OCI-LY1 (cell line): Measurements from ENCODE around the gene FHOD3.

ENCODE experiments used
- H2AFZ ChIP-seq: fragments of 200-600 bp; sonication (generic), shearing (Covaris generic); 2 replicates; pipeline ENCODE4 v1.6.0; 2014; ENCODE audit warnings: antibody characterized with exemption, mild to moderate bottlenecking, low read length
- H3F3A ChIP-seq: fragments of 200-600 bp; sonication (generic), shearing (Covaris generic); 2 replicates; pipeline ENCODE4 v1.6.0; 2014; ENCODE audit warnings: mild to moderate bottlenecking, antibody characterized with exemption, low read length, moderate library complexity; ENCODE audit not compliant: insufficient read depth
- H3K27ac ChIP-seq: fragments of 200-600 bp; sonication (generic); 2 replicates; pipeline ENCODE4 v1.5.1; 2014; ENCODE audit warnings: low read length, mixed run types, mild to moderate bottlenecking, low read depth; ENCODE audit not compliant: poor library complexity, severe bottlenecking
- H3K27me3 ChIP-seq: fragments of 200-600 bp; sonication (generic); 2 replicates; pipeline ENCODE4 v1.6.0; 2014; ENCODE audit warnings: antibody characterized with exemption, mild to moderate bottlenecking, low read length, moderate library complexity; ENCODE audit not compliant: insufficient read depth
- H3K36me3 ChIP-seq: fragments of 200-600 bp; sonication (generic); 2 replicates; pipeline ENCODE4 v1.6.1; 2014; ENCODE audit warnings: mild to moderate bottlenecking, antibody characterized with exemption, low read length, moderate library complexity, mixed read lengths; ENCODE audit not compliant: insufficient read depth
- H3K4me1 ChIP-seq: fragments of 200-600 bp; sonication (generic); 2 replicates; pipeline ENCODE4 v1.5.1; 2014; ENCODE audit warnings: mild to moderate bottlenecking, low read length, moderate library complexity; ENCODE audit not compliant: insufficient read depth, severe bottlenecking
- H3K4me2 ChIP-seq: fragments of 200-600 bp; sonication (generic), shearing (Covaris generic); 2 replicates; pipeline ENCODE4 v1.6.1; 2014; ENCODE audit warnings: low read length
- H3K4me3 ChIP-seq: fragments of 200-600 bp; sonication (generic); 2 replicates; pipeline ENCODE4 v1.5.1; 2014; ENCODE audit warnings: low read length, low read depth, mild to moderate bottlenecking, mixed read lengths; ENCODE audit not compliant: poor library complexity, severe bottlenecking
- H3K79me2 ChIP-seq: fragments of 200-600 bp; shearing (Covaris generic); 2 replicates; pipeline ENCODE4 v1.6.1; 2016; ENCODE audit warnings: mixed run types, low read length, mixed read lengths; ENCODE audit not compliant: insufficient read depth
- H3K9ac ChIP-seq: fragments of 200-600 bp; sonication (generic), shearing (Covaris generic); 2 replicates; pipeline ENCODE4 v1.6.1; 2014; ENCODE audit warnings: mild to moderate bottlenecking, low read length, mixed read lengths
- H3K9me2 ChIP-seq: fragments of 200-600 bp; sonication (generic), shearing (Covaris generic); 2 replicates; pipeline ENCODE4 v1.6.1; 2014; ENCODE audit warnings: low read depth, mild to moderate bottlenecking, low read length, mixed read lengths
- H3K9me3 ChIP-seq: fragments of 200-600 bp; shearing (Covaris generic); 2 replicates; pipeline ENCODE4 v1.6.1; 2014; ENCODE audit warnings: low read length, mixed read lengths
- H4K20me1 ChIP-seq: fragments of 200-600 bp; sonication (generic), shearing (Covaris generic); 2 replicates; pipeline ENCODE4 v1.6.0; 2016; ENCODE audit warnings: mild to moderate bottlenecking, low read length; ENCODE audit not compliant: insufficient read depth
- EZH2 ChIP-seq: fragments of 200-600 bp; sonication (generic), shearing (Covaris generic); IDR thresholded peaks from 2 replicates; pipeline ENCODE4 v1.8.0; 2017; ENCODE audit warnings: borderline replicate concordance, mixed run types, mild to moderate bottlenecking, antibody characterized with exemption, low read length, moderate library complexity, mixed read lengths
- TF ChIP-seq, protein P1 (sequence below): fragments of 200-600 bp; sonication (generic), shearing (Covaris generic); IDR thresholded peaks from 2 replicates; pipeline ENCODE4 v1.5.1; 2017; ENCODE audit warnings: mild to moderate bottlenecking, antibody characterized with exemption, low read length, moderate library complexity, mixed read lengths

FHOD3 gene

DNA sequence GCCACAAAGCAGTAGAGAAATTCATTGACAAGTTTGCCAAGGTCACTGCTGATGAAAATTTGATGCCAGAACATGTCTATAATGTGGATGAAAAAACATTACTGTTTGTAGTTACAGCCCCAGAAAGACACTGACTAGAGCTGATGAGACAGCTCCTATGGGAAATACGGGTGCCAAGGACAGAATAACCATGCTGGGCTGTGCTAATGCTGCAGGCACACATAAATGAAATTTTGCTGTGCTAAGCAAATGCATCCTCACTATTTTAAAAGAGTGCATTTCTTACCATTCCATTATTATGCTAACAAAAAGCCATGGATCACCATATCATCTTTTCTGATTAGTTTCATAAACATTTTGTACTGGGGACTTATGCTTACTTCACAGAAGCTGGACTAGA lies 208.2 kb downstream of the FHOD3 start:
- no peaks in the 10 kb centered on the region for H3F3A ChIP-seq
- no peak overlapping the region for H3K9ac ChIP-seq
- H3K4me2 ChIP-seq: no peak overlapping the region
- no peaks in the 10 kb centered on the region for H3K36me3 ChIP-seq
- no peak overlapping the region for H3K27ac ChIP-seq
- H2AFZ ChIP-seq: no peak overlapping the region
- H4K20me1 ChIP-seq: no peaks in the 10 kb centered on the region
- no peaks in the 10 kb centered on the region for H3K9me2 ChIP-seq
- TF ChIP-seq EZH2: no peak
- TF ChIP-seq, protein P1, sequence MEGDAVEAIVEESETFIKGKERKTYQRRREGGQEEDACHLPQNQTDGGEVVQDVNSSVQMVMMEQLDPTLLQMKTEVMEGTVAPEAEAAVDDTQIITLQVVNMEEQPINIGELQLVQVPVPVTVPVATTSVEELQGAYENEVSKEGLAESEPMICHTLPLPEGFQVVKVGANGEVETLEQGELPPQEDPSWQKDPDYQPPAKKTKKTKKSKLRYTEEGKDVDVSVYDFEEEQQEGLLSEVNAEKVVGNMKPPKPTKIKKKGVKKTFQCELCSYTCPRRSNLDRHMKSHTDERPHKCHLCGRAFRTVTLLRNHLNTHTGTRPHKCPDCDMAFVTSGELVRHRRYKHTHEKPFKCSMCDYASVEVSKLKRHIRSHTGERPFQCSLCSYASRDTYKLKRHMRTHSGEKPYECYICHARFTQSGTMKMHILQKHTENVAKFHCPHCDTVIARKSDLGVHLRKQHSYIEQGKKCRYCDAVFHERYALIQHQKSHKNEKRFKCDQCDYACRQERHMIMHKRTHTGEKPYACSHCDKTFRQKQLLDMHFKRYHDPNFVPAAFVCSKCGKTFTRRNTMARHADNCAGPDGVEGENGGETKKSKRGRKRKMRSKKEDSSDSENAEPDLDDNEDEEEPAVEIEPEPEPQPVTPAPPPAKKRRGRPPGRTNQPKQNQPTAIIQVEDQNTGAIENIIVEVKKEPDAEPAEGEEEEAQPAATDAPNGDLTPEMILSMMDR: no peak
- no peak overlapping the region for H3K4me3 ChIP-seq
- H3K9me3 ChIP-seq: no peaks in the 10 kb centered on the region
- H3K27me3 ChIP-seq: no peaks in the 10 kb centered on the region
- no peaks in the 10 kb centered on the region for H3K4me1 ChIP-seq
- H3K79me2 ChIP-seq: no peaks in the 10 kb centered on the region

DNA sequence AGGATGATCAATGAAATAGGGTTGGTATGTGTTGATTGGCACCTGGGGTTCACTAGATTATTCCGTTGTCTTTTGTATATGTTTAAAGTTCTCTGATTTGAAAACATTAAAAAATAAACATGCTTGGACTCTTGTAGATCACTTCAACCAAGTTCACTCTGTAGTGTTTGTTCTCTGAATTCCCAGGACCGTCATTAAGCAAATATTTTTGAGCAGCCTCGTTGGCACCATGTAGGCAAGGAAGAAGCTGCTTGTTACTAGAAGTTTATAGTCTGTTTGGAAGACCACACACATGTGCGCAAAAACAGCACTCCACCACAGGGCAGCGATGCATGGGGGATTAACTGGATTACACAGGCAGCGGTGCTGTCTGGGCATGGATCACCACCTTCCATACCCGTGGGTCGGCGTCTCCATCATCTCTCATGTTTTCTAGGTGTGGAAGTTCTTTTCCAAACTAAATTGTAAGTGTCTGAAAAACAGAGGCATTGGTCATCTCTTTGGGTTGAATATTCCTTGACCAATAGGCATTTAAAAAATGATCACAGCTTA lies 212.2 kb downstream of the FHOD3 start:
- H3K27me3 ChIP-seq: no peaks in the 10 kb centered on the region
- no peaks in the 10 kb centered on the region for H3F3A ChIP-seq
- TF ChIP-seq EZH2: no peak
- TF ChIP-seq, protein P1: no peak
- H3K36me3 ChIP-seq: no peaks in the 10 kb centered on the region
- H2AFZ ChIP-seq: no peak overlapping the region
- H3K9me2 ChIP-seq: no peaks in the 10 kb centered on the region
- H3K79me2 ChIP-seq: no peaks in the 10 kb centered on the region
- no peak overlapping the region for H3K4me3 ChIP-seq
- no peak overlapping the region for H3K27ac ChIP-seq
- H3K9ac ChIP-seq: no peak overlapping the region
- no peaks in the 10 kb centered on the region for H3K4me1 ChIP-seq
- no peak overlapping the region for H3K4me2 ChIP-seq
- H4K20me1 ChIP-seq: no peaks in the 10 kb centered on the region
- no peaks in the 10 kb centered on the region for H3K9me3 ChIP-seq

GRCh38 chr18:36511791-36512352 lies 214.4 kb downstream of the FHOD3 start:
- no peaks in the 10 kb centered on the region for H3K27me3 ChIP-seq
- no peak overlapping the region for H3K4me2 ChIP-seq

More at GRCh38 chr18:36511791-36512352, 214.4 kb downstream of the FHOD3 start:
- no peaks in the 10 kb centered on the region for H3K9me3 ChIP-seq
- H3K4me1 ChIP-seq: no peaks in the 10 kb centered on the region
- no peaks in the 10 kb centered on the region for H3K36me3 ChIP-seq
- no peak overlapping the region for H3K4me3 ChIP-seq
- TF ChIP-seq, protein P1: no peak
- TF ChIP-seq EZH2: no peak
- no peaks in the 10 kb centered on the region for H4K20me1 ChIP-seq
- H3K79me2 ChIP-seq: no peaks in the 10 kb centered on the region
- no peak overlapping the region for H3K9ac ChIP-seq
- no peak overlapping the region for H2AFZ ChIP-seq
- H3K9me2 ChIP-seq: no peaks in the 10 kb centered on the region
- no peak overlapping the region for H3K27ac ChIP-seq
- H3F3A ChIP-seq: no peaks in the 10 kb centered on the region
